ENCODE results near the gene DNALI1.

DNA sequence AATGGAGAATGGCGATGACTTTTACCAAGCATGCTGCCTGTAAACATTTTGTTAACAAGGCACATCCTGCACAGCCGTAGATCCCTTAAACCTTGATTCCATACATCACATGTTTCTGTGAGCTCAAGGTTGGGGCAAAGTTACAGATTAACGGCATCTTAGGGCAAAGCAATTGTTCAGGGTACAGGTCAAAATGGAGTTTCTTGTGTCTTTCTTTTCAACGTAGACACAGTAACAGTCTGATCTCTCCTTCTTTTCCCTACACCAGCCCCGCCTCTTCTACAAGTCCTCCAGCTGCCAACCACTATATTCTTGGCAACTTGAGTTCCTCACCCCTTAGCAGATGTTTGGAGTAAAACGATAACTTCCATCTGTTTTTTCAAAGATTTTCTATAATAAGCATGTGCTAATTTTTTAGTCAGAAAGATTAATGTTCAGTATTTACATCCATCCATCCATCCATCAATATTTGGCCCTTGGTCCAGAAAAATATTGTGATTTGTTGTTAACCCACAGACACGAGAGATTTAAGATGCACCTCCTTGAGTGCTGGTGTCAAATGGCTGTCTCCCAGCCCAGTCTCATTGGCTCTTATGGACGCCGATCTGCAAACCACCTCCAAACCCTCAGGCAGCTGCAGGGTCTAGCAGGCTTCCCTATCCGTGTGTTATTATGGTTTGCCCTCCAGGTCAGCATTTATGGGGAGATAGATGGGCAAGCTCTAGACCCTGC lies 3.8 kb downstream of the DNALI1 start:
- TF ChIP-seq TAF1 (IDR thresholded peaks at IDR 0.05; ENCODE audit: low read depth) = no peak
- TF ChIP-seq EZH2 (IDR thresholded peaks at IDR 0.05; ENCODE audit: borderline replicate concordance, insufficient read depth, low read length, poor library complexity, severe bottlenecking) = no peak
- no peak for TF ChIP-seq RAD21 (conservative IDR thresholded peaks at IDR 0.05)

Measured in neural cell (in vitro differentiated cells).